ENCODE measurements around the gene KLF3. TPM values are rescaled to one million over a fixed set of nuclear protein-coding genes. Genes with fewer than 3 reads are reported as not detected.
A peak's percentile ranks its signal among the peaks of the same experiment; 100 is the strongest.

KLF3 gene
- total RNA-seq, 4 donors from 2014 or later, result 169 to 240 (median 223) TPM

DNA sequence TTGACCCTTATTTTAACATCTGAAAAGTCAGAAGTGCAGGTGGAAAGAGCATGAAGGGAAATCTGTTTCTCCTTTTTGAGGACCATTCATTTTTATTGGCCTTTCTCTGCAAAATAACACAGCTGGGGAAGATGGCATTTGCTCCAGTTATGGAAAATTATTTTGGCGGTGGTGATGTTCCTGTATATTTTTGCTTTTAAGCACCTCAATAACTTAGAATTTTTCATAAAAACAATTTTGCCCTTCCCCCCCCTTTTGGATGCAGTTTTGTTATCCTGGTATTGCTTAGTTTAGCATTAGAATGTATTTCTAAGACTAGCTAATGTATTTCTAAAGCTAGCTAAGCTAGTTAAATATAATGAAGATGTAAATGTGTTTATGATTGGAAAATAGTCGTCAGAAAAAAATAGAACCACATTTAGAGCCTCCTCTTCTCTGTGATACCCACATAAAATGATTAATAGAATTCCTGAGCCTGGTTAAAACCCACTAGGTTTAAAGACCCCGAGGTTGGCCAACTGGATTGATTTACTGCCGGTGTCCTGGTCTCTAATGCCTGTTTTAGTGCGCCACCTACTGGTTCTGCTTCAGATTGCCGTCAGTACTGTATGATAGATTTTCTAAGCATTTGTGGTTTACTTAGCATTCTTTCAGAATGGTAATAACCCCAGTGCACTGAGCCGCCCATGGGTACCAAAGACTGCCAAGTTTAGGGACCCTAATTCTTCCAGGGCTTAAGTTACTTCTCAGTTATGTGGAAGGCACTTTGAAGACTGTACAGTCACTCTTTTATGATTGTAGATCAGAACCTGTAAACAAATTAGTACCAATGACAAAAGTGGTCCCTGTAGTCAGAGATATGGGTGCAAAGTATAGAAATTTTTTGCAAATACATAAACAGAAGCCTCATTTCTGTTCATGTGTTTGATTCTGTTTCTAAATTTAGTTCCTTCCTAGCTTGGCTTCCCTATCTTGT lies 11.4 kb downstream of the KLF3 start:
- peak; percentile 90 to 91 for DNase-seq (ENCODE audit: low spot score in 2 of 2)
- 9% methylated on average over 7 of the region's 7 CpGs for WGBS
- H3K4me3 ChIP-seq, result no peak overlapping the region

DNA sequence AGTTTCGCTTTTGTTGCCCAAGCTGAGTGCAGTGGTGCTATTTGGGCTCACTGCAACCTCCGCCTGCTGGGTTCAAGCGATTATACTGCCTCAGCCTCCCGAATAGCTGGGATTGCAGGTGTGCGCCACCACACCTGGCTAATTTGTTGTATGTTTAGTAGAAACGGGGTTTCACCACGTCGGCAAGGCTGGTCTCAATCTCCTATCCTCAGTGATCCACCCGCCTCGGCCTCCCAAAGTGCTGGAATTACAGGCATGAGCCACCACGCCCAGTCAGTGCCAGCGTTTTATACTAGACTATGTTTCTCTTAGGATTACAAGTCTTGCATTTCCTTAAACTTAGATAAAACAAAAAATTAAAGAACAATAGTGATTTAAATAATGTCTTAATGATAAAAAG lies 13.0 kb downstream of the KLF3 start:
- H3K27me3 ChIP-seq, result no peaks in the 10 kb centered on the region
- no peak overlapping the region for H3K4me3 ChIP-seq
- TF ChIP-seq POLR2AphosphoS5 (IDR thresholded peaks at IDR 0.05), result no peak
- H3K9me3 ChIP-seq, result no peaks in the 10 kb centered on the region
- no peak for DNase-seq (ENCODE audit: low spot score in 2 of 2)
- H3K36me3 ChIP-seq, result peaks cover 17% of the 10 kb centered on the region
- H3K4me1 ChIP-seq, result peaks cover 86% of the 10 kb centered on the region
- WGBS, result 70% methylated on average over 12 of the region's 12 CpGs
- no peak overlapping the region for H3K27ac ChIP-seq

More for the DNA sequence above, 11.4 kb downstream of the KLF3 start:
- H3K9me3 ChIP-seq, result no peaks in the 10 kb centered on the region
- peak overlapping the region; percentile 90 for H3K27ac ChIP-seq
- TF ChIP-seq POLR2A (IDR thresholded peaks at IDR 0.05), result no peak
- no peak for TF ChIP-seq POLR2AphosphoS5 (IDR thresholded peaks at IDR 0.05)
- TF ChIP-seq EP300 (IDR thresholded peaks at IDR 0.05), result no peak
- TF ChIP-seq, protein P1, sequence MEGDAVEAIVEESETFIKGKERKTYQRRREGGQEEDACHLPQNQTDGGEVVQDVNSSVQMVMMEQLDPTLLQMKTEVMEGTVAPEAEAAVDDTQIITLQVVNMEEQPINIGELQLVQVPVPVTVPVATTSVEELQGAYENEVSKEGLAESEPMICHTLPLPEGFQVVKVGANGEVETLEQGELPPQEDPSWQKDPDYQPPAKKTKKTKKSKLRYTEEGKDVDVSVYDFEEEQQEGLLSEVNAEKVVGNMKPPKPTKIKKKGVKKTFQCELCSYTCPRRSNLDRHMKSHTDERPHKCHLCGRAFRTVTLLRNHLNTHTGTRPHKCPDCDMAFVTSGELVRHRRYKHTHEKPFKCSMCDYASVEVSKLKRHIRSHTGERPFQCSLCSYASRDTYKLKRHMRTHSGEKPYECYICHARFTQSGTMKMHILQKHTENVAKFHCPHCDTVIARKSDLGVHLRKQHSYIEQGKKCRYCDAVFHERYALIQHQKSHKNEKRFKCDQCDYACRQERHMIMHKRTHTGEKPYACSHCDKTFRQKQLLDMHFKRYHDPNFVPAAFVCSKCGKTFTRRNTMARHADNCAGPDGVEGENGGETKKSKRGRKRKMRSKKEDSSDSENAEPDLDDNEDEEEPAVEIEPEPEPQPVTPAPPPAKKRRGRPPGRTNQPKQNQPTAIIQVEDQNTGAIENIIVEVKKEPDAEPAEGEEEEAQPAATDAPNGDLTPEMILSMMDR (IDR thresholded peaks at IDR 0.05), result peak; percentile 82 to 87
- H3K36me3 ChIP-seq, result peaks cover 4% of the 10 kb centered on the region
- H3K27me3 ChIP-seq, result no peaks in the 10 kb centered on the region
- H3K4me1 ChIP-seq, result peaks cover 90% of the 10 kb centered on the region

DNA sequence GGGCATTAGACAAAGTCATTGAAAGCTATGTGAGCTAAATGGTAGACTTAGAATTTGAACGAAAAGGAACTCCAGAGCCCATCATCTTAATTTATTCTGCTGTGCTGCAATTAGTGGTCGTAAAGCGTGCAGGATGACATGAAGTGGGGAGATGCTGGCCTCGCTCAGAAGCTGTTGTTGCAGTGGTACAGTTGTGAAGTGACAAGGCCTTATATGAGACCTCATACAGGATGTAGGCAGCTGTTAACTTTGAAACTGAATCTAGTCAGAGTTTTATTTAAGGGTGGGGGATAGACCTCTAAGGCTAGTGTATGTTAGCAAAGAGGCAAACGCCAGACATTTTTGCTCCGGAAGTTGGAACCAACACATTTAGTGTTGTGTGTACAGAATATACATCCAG lies 13.4 kb downstream of the KLF3 start:
- Histone ChIP-seq H3K4me1 (peaks cover 85% of the 10 kb centered on the region), H3K27ac (peak overlapping the region; percentile 56), H3K9me3 (no peaks in the 10 kb centered on the region), H3K27me3 (no peaks in the 10 kb centered on the region), H3K4me3 (no peak overlapping the region), H3K36me3 (peaks cover 22% of the 10 kb centered on the region)
- DNase-seq (ENCODE audit: low spot score in 2 of 2), result no peak
- 70% methylated on average over 6 of the region's 6 CpGs for WGBS
- TF ChIP-seq, protein P1 (IDR thresholded peaks at IDR 0.05), result no peak
- TF ChIP-seq EP300 (IDR thresholded peaks at IDR 0.05) (no peak), POLR2A (IDR thresholded peaks at IDR 0.05) (no peak), POLR2AphosphoS5 (IDR thresholded peaks at IDR 0.05) (no peak)

DNA sequence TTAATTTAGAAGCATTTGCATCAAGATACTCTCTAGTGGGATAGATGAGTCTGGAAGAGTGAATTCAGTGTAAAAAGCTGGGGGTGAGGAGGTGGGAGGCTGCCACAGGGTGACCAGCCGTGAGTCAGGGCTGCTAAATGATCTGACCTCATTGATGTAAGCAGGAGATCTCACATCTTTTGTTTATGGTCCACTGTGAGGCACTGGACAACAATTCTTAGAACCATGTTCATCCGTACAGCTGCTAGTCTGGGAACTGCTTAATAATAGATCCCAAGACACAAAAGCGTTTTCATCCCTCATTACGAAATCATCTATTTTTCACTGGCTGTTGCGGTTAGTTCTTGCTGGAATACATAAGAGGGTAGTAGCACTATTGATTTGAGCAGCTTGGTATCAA lies 14.1 kb downstream of the KLF3 start:
- Histone ChIP-seq H3K27ac (peak overlapping the region; percentile 56), H3K4me1 (peaks cover 85% of the 10 kb centered on the region), H3K36me3 (peaks cover 26% of the 10 kb centered on the region), H3K4me3 (no peak overlapping the region), H3K9me3 (no peaks in the 10 kb centered on the region), H3K27me3 (no peaks in the 10 kb centered on the region)
- WGBS, result 41% methylated on average over 5 of the region's 5 CpGs
- no peak for DNase-seq (ENCODE audit: low spot score in 2 of 2)
- TF ChIP-seq POLR2AphosphoS5 (IDR thresholded peaks at IDR 0.05) (no peak), POLR2A (IDR thresholded peaks at IDR 0.05) (no peak), EP300 (IDR thresholded peaks at IDR 0.05) (no peak)
- TF ChIP-seq, protein P1 (IDR thresholded peaks at IDR 0.05), result no peak

DNA sequence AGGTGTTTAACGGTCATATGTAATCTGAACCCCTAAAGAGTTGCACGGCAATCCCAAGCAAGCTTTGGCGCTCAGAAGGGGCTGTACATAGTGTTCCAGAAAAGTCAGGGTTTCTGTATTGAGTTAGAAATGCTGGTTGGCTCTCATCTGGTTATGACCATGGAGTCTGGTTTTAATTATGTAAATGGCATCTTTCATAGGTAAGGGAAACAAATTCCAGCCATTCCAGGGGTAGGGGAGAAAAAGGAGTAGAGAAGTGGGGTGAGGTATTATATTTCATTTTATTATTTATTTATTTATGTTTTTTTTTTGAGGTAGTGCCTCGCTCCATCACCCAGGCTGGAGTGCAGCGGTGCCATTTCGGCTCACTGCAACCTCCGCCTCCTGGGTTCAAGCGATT lies 15.9 kb downstream of the KLF3 start:
- DNase-seq (ENCODE audit: low spot score in 2 of 2), result no peak
- TF ChIP-seq POLR2A (IDR thresholded peaks at IDR 0.05), result no peak
- no peak for TF ChIP-seq POLR2AphosphoS5 (IDR thresholded peaks at IDR 0.05)
- TF ChIP-seq, protein P1 (IDR thresholded peaks at IDR 0.05), result no peak
- TF ChIP-seq EP300 (IDR thresholded peaks at IDR 0.05), result no peak
- peaks cover 31% of the 10 kb centered on the region for H3K36me3 ChIP-seq
- no peak overlapping the region for H3K4me3 ChIP-seq
- WGBS, result 91% methylated on average over 8 of the region's 8 CpGs
- H3K27ac ChIP-seq, result no peak overlapping the region
- no peaks in the 10 kb centered on the region for H3K9me3 ChIP-seq
- peaks cover 84% of the 10 kb centered on the region for H3K4me1 ChIP-seq
- no peaks in the 10 kb centered on the region for H3K27me3 ChIP-seq
